Hematopoietic multipotent progenitor cell treated with erythropoietin and hydrocortisone succinate and interleukin-3 and kit ligand, for 6 days (in vitro differentiated cells): ENCODE results near the gene PRKG1.
"Not testable (repeated sequence)": the region's sequence is repeated elsewhere in the genome, so short reads cannot be mapped to it uniquely, and the experiment has no call there.

Source experiments
- DNase-seq: peaks from one replicate; pipeline ENCODE4 v3.0.0-alpha.2; 2015

The PRKG1 gene

DNA sequence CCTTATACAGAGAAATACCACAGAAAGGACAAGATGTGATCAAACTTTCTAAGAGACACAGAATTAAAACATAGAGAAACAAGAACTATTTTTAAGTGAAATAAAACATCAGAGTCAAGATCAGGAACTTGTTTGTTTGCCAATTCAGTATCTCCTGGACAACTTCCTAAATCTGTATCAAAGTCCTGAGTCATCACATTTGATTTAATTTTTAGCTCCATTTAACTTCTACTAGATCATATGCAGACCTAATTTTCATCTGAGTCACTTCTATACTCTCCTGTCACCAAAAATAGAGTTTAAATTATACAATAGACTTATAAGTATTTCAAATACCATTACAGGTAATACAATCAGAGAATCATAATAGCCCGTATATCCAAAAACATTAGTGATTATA is 268.1 kb downstream of the PRKG1 start:
- no peak for DNase-seq

DNA sequence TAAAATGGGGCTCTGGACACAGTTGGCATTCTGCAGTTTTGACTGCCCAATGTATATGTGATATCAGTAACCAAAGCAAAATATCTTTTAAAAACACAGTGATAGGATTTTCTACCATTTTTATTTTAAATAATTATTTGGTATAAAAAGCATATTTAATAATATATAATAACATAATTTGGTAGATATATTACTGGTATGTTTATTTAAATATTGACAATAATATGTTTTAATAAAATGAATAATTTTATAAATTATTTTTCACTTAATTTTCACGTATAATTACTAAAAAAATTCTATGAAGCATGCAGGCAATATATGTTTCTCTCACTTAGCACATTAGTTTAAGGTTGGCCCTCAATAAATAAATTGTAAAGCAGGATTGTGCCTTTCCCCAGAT is 269.1 kb downstream of the PRKG1 start:
- no peak for DNase-seq

DNA sequence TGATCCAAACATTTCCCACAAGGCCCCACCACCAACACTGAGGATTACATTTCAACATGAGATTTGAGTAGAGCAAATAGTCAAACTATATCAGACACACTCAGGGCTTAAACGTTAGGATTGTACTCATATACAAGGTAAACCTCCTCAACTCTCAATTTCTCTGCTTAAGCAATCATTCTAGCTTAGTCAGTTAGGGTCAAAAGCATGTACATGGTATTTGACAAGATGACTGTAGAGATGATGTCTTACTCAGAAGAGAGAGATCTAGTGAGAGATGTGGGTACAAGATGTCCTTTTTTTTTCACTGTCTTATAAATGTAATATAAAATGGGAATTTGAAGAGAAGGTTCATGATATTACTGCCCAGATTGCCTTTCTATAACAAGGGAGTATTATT is 270.1 kb downstream of the PRKG1 start:
- no peak for DNase-seq

DNA sequence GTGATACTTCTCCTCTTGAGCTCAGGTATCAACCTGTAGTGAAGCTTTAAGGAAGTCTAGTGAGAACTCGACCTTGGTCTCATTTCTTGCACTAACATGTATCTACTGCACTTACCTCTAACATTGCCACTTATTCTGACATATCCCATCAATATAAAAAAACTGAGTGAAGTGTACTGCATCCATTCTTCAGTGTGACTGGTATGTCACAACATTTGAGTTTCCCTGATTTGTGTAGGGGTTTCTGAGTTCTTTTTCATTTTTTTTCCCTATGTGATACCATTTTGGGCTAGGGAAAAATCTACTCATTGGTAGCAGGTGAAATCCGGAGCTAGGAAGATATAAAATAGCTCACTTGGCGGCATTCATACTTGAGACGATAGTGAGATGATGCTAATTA is 274.3 kb downstream of the PRKG1 start:
- DNase-seq, result no peak

DNA sequence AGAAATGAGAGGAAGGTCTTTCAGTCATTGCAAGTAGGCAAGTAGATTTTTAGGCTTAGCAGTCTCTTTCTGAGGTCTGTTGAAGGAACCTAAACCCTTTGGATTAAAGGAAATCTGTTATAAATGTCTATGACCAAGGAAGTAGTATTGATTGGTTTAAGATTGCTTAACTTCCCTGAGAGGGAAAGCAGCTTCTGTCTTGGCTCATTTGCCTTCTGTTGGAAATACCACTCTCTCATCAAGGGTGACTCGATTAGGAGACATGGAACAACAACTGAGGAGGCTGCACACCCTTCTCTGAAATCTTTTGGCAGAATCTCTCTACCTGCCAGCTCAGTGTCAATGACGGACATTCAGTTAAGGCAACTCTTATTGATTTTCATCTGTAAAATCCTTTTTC is 282.9 kb downstream of the PRKG1 start:
- DNase-seq, result no peak

DNA sequence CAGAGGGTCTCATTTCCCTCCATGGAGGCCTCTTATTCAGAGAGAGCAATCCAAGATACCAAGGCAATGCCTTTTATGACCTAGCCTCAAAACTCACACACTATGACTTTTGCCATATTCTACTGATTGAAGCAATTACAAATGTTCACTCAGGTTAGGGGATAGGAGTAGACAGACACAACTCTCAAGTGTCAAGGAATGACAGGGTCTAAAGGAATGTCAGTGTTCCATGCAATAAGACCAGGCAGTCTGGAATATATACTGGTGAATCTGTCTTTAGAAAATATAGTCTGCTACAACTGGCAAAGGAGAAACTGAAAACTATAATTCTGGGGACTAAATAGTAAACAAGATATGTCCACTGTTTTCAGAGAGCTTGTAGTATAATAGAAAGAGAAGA is 283.9 kb downstream of the PRKG1 start:
- DNase-seq, result no peak

DNA sequence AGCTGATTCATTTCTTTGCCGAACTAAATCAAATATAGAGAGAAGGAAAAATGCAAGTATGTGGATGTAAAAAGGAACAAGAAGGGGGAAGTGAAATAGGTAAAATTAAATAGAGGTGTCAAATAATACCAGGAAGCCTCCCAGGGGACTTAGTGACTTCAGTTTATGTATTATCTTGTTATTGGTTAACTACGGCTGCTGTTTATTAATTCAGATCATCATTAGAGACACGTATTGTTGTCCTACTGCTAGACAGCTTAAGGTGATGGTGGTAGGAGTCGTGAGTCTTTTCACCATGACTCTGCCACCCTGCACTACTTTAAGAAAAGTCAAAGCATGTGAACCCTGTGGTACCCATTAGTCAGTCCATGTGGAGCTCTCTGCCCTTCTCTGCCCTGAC is 289.1 kb downstream of the PRKG1 start:
- DNase-seq, result no peak

DNA sequence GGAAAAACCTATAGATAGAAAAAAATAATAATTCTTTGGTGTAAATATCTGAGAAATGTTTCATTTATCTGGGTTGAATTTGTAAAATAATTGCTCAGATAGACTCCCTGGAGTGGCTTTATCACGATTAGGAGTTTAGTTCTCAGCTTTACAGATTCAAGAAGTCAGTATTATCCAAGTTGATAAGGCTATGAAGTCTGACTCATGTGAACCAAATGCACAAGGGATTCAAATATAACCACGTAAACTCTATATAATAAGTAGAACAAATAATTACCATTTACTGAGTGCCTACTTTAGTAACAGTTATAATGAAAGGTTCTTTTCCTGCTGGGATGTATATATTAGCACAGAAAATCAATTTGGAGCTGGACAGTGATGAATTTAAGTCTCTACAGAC is 290.4 kb downstream of the PRKG1 start:
- DNase-seq, result no peak

DNA sequence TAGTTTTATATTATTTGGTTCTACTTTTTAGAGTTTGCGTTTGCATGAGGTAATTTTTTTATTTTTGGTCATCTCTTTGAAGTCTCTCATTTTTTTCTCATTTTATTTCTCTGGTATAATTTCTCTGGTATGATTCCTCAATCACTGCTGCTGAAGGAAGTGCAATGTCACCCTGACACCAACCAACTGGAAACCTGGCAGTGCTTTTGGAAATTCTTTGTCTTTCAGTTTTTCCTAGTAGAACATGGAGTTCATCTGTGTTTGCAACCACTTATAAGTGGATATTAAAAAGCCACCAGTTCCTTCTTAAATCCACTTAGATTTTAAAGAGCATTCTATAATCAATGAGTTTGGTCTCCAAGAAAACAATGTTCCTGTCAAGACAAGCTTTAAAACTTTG is 291.8 kb downstream of the PRKG1 start:
- DNase-seq, result no peak

DNA sequence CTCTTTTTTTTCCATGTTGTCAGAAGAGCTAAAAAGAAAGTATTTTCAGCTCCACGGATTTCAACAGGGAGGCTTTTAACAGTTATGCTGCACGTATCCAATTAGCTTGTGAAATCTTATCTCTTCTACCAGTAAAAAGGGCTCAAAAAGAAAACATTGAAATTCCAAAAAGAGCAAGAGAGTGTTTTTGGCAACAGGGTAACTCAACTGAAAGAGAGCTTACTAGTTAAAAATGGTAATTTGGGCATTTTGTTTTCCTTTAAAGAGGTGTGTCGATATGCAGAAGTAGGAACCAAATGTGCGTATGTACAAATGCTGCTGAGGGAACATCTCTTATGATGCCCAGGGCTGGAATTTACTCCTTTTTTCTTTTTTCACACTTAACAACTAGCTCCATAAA is 292.8 kb downstream of the PRKG1 start:
- no peak for DNase-seq

DNA sequence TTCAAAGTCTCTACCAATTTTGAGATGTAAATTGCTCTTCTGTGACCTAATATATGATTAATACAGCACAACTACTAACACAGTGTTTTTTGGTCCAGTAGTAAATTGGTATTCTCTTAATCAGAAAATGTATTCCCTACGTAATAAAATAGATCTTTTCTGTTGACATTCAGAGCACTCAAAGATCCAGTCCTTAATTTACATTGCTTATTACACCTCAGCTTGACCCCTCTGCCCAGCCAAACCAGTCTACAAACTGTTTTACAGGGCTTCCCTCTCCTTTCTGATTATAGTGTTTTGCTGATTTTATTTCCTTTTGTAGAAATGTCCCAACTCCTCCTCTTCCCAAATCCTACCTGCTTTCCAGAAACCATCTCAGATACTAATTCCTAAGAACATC is 293.4 kb downstream of the PRKG1 start:
- no peak for DNase-seq

DNA sequence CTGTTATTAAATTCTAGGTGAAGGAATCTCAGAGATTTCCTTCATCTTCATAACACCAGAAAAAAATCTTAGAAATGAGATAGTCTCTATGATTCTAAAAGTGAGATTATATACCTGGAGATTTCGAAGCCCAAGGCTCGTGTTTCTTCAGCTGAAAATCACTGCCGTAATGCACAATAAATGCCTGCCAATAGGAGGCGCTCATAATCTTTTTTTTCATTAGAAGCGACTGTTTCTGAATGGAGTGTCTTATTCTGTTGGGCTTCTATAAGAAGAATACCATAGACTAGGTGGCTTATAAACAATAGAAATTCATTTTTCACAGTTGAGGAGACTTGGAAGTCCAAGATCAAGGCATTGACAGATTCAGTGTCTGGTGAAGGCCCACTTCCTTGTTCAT is 294.7 kb downstream of the PRKG1 start:
- DNase-seq, result no peak

DNA sequence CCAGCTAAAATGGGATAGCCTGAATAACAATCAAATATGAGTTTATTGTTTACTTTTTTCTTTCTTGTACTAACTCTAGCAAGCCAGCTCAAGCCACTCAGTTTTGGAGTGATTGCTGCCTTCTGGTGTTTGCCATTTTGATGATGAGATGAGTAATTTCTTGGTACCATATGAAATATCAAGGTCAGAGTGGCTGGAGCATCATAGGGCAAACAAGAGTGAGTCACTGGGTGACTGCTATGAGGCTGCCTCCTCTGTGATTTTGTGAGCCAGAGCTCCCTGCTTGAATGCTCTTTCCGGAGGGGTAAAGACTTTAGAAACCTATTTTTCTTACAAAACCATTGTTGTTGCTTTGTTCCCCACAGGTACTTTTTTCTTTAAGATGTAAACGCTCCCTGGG is 295.6 kb downstream of the PRKG1 start:
- no peak for DNase-seq

DNA sequence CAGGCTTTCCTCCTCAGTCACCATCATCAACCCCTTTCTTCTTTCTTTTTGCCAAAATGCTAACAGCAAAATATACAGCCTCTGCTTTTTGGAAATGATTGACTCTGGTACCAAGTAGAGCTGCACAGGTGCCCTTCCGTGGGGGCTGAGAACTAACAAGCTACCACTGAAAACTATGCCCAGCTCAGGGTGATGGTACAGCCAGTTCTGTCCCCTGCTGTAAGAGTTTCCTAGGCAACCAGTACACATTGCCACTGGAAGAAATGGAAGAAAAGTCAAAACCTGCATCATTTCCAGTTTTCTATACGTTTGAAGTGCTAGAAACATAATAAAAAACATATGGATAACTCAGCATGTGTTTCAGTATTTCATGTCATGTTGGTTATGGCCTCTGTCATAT is 297.5 kb downstream of the PRKG1 start:
- DNase-seq, result no peak

DNA sequence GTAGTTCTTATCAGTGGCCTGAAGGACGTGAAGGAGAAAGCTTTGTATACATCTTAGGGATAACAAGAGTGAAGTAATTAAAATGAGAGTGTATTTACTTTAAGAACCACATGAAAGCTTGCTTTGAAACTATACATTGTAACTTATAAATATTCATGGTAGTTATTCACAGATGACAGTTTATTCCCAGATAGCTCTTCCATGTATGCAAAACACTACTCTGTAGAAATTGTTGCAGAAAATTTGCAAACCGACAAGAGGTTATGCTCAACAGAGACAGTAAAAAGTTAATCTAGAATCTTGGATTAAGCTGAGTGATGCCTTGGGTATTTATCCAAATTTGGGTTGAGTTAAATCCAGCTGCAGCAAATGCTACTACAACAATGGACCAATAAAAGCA is 301.5 kb downstream of the PRKG1 start:
- DNase-seq, result no peak

DNA sequence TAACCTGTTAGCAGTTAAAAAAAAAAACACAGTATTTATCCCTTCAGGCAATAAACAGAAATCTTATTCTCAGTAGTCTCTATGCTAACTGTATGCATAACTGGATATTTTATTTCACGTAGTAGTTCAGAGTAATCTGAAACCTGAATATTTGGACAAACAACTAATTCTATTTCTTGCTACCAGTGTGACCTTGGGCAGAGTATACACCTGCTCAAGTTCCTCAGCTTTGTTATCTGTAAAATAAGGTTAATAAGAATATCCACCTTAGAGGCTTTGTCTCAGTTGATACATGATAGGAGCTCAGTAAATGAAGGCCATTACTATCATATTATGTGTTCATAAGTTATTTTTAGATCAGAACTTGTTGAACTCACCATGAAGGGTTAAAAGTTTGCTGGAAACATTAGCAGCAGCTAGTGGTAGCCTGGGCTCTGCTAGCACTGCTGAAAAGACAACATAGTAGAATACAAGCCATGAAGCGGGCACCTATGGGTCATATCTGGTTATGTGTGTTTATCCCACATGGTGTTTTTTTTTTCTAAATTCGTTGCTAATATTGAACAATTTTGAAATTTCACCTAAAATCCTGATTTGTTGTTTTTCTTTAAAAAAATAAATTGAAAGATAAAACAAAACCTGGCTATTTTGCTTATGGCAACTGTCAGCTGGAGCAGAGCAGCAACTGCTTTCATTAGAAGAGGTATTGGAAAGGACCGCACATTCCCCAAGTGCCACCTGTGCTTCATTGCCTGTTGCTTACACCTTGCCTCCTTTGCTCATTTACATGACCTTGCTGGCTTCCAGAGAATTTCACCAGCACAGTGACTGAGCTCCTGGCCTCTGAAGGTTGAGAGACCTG is 303.0 kb downstream of the PRKG1 start:
- no peak for DNase-seq

DNA sequence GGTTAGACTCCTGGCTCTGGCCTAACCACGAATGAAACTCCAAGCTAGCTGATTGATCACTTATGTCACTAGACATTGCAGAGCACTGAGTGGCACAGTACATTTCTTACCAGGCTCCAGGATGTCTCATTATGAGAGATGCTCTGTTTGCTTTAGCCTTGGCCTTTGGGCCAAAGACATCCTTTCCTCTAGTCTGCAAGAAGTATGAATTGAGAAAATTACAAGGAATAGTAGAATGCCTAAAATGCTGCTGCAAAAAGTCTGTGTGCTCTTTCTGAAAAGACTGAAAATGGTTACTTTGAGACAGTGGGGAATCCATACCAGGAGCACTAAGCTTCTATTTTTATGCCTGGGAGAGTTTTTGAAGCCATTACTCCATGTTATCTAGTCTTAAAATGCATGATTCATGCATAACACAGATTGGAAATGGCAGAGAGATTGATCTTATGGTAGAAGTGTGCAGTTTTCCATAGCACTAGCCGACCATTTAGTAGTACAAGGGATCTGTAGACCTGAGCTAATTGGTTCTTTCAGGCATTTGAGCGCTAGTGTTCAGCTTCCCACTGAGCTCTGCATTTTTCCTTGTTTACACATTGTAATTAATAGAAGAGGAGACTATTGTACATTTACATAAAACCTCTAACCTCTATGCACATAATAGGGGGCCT is 303.8 kb downstream of the PRKG1 start:
- DNase-seq, result no peak

DNA sequence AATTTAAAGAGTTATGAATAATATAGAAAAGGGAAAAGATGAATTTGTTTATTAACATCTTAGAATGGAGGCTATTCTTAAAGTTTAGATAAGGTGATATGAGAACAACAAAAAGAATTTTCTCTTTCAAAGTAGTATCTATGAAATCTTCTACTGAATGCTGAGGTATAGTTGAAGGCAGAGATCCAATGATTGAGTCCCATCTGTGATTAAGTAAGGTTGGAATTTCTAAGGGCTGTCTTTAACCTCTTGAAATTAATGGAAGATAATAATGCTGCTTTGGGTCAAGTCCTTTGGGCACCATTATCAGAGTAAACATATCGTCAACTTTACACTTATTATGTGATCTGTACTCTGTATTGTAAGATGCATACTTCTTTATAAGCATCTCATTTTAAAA is 307.9 kb downstream of the PRKG1 start:
- no peak for DNase-seq

DNA sequence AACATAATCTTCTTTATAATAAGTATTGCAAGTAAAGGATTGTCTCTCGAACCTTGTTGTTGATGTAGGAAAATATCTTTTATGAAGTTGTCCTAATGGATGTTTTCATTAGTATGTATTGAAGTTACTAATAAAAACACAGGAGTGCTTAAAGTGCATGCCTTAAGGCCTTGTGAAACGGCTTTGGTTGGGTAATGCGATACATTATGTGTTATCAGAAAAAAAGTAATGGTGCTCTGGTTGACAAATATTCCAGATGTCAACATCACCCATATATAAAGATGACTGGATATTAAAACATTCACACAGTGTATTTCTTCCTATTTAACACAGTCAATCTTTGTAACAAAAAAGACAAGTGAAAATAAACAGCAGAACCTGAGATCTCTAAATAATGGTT is 310.7 kb downstream of the PRKG1 start:
- no peak for DNase-seq

DNA sequence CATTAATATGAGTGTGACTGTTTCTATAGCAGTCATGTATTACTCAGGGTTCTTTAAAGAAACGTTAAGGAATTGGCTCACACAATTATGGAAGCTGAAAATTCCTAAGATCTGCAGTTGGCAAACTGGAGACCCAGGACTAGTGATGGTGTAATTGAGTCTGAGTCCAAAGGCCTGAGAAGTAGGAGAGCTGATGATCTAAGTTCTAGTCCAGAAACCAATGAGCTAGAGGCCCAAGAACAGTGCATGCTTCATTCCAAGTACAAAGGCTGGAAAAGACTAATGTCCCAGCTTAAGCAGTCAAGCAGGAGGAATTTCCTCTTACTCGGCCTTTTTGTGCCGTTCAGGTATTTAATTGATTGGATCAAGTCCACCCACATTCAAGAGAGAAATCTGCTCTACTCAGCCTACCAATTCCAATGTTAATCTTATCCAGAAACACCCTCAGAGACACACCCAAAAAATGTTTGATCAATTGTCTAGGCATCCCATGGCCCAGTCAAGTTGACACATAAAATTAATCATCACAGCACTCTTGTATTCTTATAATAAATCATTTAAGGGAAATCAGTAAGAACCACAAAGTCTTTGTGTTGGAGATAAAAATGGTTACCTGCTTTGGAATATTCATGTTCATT is 312.1 kb downstream of the PRKG1 start:
- no peak for DNase-seq

DNA sequence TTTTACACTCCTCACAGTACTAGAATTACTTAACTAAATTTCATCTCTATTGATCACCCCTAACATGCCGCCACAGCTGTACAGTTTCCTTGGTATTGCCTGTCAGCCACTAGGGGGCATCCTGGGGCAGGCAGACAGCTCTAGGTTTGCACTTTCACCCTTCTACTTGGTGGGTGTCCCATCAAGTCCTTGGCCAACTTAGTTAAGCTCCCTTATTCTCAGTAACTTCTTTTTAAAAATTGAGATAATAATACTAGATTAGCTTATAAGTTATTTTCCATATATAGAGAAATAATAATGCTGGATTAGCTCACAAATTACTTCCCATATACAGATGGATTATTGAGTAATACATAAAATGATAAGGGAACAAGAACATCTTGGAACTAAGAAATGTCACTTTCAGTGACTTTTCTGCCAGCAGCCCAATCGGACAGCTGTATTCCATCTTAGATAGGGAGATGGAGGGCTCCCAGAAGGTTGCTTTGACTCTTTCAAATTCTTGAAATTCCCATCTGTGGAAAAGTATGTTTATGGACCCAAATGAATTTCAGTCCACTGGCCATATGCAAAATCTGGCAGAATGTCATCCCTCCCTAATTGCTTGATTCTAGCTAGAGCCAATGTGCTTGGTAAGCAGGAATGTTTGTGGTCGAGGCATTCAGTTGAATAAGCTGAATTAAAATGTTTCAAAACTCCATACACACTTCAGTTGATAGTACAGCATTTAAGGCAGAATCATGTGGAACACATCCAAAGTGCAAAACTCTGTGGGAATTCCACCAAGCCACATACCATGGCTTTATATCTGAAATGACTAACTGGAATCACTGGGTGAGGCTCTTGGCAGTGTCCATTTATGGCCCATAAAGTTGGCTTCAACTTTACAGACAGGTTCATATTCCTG is 315.4 kb downstream of the PRKG1 start:
- peak; percentile 68 for DNase-seq

DNA sequence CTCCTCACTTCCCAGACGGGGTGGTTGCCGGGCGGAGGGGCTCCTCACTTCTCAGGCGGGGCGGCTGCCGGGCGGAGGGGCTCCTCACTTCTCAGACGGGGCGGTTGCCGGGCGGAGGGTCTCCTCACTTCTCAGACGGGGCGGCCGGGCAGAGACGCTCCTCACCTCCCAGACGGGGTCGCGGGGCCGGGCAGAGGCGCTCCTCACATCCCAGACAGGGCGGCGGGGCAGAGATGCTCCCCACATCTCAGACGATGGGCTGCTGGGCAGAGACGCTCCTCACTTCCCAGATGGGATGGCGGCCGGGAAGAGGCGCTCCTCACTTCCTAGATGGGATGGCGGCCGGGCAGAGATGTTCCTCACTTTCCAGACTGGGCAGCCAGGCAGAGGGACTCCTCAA is 318.7 kb downstream of the PRKG1 start:
- DNase-seq, result not testable (repeated sequence)

DNA sequence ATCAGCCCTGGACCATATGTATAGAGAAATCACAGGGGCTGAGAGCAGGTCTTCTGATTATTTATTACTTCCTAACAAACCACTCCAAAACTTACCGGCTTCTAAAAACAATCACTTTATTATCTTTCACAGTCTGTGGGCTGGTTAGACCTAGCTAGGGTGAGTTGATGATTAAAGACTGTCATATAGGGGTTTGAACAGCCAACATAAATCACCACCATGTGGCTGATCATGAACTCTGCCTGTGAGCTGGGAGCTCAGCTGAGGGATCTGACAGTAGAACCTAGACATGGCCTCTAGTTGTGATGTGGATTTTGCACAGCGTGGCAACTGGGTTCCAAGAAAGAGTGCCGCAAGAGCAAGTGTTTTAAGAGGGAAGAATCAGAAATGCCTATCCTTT is 319.8 kb downstream of the PRKG1 start:
- DNase-seq, result no peak
